Measurements from ENCODE around the gene COPB2.
A peak's percentile ranks its signal among the peaks of the same experiment; 100 is the strongest.
"Not testable (repeated sequence)": the region's sequence is repeated elsewhere in the genome, so short reads cannot be mapped to it uniquely, and the experiment has no call there.

COPB2 gene

DNA sequence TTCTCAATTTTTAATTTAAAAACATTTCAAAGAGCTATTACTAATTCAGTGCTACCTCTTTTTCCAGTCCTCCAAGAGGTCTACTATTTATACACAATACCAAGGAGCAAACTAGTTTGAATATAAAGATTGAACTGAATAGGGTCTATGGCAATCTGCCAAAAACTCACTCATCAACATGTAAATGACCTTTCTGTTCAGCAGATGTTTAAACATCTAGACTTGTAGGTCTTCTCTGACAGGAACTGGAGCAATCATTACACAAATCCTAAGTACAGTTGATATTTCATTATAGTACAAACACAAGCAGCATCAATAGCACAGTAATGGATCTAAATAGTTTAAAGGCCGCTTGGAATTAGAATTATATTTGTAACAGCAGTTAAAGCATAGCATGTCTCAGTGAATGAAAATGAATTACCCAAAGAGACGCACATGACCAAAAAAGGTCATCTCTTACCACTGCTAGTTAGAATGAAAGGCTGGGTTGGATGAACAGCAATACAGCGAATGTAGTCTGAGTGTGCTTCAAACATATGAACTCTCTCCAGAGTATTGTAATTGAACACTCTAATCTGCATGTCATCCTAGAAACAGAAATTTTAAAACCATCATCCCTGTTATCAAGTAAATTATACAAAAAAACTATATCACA, 10.7 kb downstream of the COPB2 start:
- DNase-seq = peak; percentile 75

DNA sequence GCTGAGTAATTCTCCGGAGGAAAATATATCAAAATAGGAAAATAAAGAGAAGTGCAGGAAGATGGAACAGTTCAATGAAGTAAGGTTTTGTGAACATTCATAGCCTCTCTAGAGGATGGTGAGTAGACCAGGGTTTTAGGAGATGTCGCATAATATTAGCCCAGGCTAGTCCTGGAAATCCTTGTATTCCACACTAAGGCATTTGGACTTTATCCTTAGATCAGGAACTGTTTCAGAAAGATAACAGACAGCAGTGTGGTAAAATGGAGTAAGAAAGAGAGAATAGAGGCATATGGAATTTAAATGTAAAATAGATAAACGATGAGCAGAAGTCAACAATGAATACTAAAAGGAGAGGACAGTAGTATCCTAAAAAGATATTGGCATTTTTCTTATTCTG, 12.1 kb downstream of the COPB2 start:
- no peak for DNase-seq

DNA sequence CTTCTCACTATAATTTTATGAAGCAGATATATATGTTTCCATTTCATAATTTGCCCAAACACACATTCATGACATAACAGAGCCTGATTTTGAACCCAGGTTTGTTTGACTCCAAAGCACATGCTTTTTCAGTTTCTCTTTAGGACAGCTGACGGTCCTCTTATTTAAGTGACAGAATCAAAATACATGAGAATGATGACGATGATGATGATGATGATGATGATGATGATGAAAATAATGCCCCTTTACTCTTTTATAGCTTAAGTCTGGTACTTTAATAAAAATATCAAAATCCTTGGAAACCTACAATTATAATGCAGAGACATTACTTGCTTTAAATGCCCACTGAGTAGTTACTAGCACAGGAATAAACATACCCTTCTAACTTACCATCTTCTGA, 15.3 kb downstream of the COPB2 start:
- no peak for DNase-seq

DNA sequence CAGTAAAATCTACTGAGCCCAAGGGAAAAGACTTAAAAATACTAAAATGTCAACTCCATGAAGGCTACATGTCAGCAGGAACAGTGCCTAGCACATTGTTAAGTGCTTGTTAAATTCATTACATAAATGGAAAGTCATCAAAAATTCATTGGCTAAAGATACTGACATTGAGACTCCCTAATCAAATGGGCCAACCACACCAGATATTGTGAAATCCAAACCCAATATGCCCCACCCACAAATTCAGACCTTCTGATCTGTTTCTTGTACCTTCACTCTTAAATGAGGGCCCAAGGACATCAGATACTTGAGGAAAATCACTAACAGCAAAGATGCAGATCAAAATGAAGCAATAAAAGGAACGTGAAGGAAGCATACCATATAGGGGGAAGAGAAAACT, 24.9 kb downstream of the COPB2 start:
- DNase-seq = no peak

DNA sequence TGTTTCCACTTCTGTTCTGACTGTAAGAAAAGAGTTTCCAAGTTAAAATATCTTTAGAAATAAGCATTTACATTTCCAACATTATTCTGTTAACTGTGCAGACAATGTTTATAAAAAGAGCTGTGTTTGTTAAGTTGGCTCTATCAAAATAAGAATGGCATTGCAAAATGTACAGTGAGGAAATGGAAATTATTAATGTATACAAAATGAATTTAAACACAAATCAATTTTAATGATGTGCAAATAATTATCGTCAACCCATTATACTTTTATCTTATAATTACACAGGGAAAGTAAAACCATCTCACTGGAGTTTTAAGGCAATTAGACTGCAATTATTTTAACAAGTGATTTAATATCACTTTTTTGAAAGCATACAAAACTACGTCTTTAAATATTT, 28.2 kb downstream of the COPB2 start:
- no peak for DNase-seq

DNA sequence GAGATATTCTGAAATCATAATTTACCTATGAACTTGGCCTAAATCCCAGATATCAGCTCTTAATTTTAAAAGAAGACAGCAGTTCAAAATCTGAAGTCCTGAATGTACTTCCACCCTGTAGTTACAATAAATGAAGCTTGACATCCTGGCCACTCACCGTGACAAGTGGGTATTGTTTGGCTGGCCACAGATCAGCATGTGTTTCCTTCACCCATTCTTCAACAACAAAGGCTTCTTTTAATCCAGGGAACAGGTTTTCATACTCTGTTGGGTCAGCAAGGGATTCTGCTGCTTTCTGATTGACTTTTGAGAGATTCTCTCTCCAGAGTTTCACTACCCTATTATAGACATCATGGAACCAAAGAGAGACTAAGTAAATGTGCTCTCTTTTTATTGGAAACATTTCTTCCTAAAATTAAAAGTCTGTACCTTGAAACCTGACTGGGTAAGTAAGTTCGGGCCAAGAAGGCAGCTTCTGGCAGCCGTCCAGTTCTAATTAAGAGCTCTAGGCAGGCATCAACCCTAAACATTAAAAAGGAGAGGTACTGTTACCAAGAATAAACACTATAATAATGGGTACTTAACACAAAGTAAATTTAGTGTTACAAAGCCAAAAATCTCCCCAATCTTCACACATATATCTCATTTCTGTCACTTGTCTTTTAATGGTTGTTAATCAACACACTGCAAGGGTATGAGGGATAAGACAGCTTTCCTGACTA, 30.4 kb downstream of the COPB2 start:
- peak; percentile 37 for DNase-seq

DNA sequence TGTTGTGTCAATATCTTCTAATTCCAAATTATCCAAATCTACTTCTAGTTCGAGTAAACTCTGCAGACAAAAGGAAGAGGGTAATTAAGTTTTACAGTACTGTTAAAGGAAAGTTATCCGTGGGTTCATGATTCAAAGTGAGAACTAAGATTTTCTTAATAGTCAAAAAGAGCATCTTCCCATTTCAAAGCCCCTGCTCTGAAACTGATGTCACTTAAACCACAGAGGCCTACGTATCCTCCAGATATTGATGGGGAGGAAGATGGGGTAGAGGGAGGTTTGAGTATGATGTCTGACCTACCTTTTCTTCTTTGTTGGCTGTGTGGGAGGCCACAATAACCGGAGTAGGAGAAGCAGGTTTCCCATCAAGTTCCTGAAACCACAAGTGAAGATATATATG, 31.5 kb downstream of the COPB2 start:
- no peak for DNase-seq

DNA sequence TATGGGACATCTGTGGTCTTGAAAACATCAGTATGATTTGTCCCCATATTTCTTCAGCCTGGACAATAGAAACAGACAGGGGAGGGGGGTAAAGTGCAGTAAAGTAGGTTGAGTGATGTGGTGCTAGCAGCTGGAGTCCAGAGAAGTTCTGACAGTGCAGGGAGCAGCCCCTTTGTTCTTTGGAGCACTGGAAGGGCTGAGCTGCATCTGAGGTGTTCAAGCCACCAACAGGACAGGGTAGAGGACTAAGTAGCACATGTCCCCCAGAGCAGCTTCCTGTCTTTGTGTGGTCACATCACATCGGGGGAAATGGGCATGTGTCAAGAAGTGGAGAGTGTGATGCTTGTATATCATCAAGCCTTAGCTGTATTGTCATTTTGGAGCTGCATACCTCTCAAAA, 33.6 kb downstream of the COPB2 start:
- no peak for DNase-seq

DNA sequence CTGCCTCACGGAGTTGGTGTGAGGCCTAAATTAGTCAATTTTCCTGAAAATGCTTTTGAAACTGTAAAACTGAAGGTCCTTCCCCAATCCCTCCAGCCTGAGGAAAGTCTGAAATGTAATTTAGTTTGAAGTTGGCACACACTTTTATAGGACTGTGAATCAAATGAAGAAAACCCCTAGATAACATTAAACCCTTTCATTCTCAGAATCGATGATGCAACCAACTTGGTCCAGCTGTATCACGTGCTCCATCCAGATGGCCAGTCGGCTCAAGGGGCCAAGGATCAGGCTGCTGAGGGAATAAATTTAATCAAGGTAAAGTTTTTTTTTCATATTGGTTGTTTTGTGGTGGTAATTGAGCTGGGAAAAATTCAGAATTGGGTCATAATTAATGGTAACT, 34.0 kb downstream of the COPB2 start:
- no peak for DNase-seq

DNA sequence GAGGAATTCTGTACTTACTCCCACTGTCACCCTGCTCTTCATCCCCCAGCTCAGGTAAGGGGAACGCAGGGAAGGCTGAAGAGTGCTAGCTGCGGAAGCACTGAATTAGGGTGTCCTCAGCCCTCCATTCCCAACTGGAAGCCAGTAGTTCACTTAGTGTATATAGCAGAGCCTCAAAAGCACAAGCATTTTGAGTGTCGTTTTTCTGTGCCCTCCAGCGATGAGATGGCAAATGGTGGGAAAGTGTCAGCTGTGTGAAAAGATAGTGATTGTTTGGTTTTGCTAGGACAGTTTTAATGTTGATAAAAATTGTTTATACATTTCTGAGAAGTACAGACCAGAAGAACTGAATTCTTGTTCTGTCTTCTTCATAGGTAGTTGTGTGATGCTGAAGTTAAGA, 34.8 kb downstream of the COPB2 start:
- no peak for DNase-seq

DNA sequence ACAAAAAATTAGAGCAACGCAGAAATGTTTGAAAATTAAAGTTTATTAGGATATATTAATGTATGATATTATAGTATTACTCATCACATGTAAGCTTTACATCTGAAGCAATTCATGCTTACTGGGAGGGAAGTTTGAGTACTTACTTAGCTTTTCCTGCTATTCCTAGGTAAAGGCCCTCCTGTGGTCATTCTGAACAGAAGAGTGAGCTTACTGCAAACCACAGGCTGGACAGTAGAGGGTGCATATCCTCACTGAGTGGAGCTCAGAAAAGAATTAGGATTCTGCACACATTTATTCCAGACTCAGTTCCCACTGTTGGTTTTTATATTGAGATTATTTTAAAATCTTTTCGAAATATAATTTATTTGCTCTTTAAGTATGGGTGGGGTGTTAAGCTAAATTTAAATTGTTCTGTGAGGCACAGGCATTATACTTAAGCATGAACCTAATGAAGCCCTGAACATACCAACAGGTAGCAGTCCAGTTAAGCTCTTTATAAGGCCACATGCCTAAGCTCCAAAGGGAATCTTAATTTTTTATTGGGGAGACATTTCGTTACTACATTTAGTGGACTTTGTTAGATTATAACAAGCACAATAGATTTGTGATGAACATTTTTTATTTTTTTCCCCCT, 35.4 kb downstream of the COPB2 start:
- peak; percentile 0 for DNase-seq

DNA sequence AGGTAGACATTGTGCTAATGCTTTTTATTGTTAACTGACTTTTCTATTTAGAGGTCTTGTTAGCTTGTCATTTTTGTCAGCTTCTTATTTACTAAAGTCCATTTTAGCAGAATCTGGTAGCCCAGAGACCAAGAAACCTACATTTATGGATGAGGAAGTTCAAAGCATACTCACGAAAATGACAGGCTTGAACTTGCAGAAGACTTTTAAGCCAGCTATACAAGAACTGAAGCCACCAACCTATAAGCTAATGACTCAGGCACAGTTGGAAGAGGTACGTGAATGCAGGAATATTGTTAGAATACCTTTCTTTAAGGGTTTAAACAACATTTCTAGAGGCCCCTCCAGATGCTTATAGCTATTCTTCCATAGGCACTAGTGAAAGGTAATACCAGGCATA, 42.7 kb downstream of the COPB2 start:
- no peak for DNase-seq

DNA sequence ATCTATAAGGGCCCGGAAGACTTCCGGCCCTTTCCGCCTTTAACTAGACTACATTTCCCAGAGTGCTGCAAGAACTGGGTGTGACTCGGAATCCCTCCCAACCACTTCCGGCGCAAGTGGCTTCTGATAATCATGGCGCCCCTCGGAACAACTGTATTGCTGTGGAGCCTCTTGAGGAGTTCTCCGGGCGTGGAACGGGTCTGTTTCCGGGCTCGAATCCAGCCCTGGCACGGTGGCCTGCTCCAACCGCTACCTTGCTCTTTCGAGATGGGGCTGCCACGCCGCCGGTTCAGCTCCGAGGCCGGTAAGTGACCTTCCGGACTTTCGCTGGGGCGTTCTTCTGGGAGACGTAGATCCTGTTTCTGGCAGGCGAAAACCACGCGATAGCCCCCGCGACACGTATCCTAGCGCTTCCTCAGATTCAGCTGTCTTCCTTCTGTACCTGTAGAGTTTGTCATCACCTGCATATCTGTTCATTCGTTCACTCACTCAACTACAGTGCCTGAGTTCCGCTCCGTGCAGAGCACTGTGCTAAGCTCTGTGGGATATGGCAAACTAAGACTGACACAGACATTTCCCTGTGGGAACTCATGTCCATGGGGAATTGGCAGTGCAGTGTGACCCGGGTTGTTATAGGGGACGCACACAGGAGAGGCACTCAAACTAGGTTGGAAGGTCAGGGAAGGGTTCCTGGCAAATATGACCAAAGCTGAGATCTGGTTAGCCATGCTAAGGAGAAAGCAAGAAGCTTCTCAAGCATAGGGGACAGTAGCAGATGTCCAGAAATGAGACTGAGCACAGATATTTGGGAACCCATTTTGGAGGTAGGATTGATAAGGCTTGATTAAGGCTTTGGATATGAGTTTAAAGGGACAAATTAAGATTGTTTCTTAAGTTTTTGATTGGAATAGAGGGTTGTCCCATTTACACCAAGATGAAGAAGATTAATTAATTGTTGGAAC, 45.3 kb downstream of the COPB2 start, which contains the start of gene MRPS22:
TSS of gene MRPS22 (plus strand) at position 126 of the 962 bp plus-strand sequence. CDS start at position 133, 7 bp downstream.
- peak; percentile 81 for DNase-seq

DNA sequence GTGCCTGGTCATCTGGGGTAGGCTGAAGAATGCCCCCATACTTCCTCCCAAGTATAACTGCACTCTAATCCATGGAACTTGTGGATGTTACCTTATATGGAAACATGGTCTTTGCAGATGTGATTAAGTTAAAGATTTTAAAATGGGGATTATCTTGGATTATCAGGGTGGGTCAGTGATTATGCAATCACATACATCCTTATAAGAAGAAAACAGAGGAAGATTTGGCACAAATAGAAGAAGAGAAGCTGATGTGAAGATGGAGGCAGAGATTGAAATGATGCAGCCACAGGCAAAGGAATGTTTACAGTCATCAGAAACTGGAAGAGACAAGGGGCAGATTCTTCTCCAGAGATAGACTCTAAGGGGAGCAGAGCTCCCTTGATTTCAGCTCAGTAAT, 47.4 kb downstream of the COPB2 start:
- no peak for DNase-seq

DNA sequence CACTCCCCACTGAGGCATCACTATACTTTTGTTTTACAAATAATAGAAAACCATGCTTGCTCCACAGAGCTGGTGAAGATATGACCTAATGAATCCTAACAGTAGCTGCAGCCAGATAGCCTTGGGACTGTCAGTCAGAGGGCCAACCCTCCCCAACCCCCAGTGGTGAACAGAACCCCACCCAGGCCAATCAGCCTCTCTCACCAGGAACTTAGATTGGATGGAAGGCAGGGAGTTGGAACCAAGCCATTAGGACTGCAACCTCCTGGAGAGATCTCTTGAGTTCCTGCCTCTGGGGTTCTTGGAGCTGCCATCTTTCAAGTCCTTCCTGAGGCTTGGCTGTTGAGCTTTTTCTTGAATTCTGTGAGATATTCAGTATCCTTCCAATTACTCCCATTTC, 48.7 kb downstream of the COPB2 start:
- no peak for DNase-seq

DNA sequence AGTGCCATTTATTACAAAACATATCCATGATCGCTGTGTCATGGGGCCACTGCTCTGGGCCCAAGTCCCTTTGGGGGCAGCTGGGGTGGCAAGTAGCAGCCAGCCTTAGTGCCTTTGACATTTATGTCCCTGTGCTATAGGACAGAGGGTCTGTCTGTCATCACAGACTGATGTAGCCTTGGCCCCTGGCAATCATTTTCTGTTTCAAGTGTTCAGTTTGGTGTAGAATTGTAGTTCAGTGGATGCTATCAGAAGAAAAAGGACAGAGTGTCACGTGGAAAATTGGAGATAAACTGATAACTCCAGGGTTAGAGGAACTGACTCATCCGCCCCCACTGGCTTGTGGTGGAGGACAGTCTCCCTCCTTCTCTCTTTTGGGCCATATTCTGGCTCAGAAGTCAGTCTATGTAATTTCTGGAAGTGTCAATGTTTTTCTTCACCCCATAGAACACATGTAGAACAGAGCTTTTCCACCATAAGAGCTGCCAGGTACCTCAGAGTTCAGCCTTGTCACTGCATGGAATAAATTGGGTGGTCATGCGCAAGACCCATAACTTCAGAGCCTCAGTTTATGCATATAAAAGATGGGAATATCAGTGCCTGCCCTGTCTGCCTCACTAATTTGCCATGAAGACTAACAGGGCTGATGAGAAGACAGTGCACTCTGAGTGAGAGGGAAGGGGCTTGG, 50.1 kb downstream of the COPB2 start:
- no peak for DNase-seq

DNA sequence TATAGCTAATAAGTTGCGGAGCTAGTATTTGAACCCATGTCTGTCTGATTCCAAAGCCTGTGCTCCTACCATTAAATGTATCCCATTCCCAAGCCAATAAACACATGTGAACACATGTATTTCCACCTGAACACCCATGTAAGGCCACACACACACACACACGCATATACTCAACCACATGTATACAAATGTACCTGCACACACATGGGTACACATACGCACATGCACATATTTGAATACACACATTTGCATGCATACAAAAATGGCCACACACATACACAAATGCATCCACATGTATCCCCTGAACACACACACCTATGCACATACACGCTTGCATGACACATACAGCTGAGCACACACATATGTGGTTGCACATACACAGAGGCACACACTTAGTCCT, 51.0 kb downstream of the COPB2 start:
- DNase-seq = no peak

DNA sequence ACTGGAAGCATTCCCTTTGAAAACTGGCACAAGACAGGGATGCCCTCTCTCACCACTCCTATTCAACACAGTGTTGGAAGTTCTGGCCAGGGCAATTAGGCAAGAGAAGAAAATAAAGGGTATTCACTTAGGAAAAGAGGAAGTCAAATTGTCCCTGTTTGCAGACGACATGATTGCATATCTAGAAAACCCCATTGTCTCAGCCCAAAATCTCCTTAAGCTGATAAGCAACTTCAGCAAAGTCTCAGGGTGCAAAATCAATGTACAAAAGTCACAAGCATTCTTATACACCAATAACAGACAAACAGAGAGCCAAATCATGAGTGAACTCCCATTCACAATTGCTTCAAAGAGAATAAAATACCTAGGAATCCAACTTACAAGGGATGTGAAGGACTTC, 54.8 kb downstream of the COPB2 start:
- not testable (repeated sequence) for DNase-seq

DNA sequence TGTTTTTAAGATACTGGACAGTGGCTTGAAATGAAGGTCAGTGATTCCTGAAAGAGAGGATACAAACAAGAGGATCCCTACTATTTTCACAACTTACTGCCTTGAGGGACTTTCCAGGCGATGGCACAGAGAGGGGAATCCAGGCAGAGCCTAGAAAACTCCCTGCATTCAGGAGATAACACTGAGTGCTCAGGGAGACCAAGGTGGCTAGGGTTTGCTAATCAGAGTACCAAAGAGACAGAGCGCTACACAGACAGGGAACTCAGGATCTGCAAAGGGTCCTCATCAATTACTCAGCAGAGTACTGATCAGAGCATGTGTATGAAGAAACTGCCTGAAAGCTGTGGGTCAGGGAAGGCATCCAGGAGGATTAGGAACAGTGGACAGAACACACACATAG, 57.4 kb downstream of the COPB2 start:
- no peak for DNase-seq

DNA sequence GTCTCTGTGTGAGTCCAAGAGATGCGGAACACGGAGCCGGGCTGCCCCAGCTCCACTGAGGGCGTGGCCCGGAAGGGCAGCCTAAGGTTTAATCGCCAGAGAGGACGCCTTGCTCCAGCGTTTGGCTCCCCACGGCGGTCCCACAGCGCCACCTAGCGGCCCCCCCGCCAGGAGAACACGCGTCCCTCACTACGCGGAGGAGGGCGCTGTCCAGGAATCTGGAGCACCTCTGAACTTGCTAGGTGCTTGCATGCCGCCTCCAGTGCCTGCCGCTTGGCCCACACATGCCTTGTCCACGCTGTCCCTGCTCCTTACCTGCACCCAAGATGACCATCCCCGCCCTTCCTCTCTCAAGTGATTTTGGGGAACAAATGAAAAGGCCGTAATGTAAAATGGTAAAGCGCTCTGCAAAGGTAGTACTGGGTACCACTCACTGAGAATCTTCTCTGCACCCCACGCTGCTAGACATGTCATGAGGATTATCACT, 60.0 kb downstream of the COPB2 start:
- peak; percentile 70 for DNase-seq

DNA sequence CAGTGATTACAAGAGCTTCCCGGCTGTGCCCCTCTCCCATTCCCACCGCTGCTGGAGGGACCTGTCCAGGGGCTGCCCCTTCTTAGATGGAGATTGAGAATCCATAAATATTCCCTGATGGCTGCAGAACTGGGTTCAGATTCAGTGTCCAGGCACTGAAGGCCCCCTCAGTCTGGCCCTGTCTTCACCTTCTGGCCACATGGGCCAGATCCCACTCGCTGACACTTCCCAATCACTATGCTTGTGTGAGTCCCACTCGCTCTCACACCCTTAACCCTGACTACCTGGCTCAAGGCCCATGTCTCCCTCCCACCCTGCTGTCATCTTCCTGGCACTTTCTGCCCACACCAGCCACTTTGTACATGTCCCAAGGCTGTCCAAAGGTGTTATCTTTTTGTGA, 61.1 kb downstream of the COPB2 start:
- no peak for DNase-seq

DNA sequence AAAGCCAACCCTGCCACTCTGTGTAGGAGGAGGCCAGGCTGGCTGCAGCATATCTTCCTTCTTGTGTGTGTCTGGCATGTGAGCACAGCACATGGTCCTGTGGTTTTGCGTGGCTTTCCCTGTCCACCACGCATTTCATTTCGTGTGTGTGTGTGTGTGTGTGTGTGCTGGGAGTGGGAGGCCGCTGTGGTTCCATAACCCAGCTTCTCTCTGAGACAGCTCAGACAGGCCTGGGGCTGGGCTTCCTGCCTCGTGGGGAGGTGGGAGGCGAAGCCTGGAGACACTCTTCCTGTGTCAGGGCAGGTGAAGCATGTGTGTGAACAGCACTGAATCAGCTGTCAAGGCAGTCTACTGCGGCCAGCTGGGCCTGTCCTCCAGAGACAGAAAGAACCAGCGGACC, 61.6 kb downstream of the COPB2 start:
- no peak for DNase-seq

Measured in NCI-H345 (cell line).